ENCODE measurements around the gene SELPLG.
"Not testable (repeated sequence)": the region's sequence is repeated elsewhere in the genome, so short reads cannot be mapped to it uniquely, and the experiment has no call there.

The SELPLG gene, protein sequence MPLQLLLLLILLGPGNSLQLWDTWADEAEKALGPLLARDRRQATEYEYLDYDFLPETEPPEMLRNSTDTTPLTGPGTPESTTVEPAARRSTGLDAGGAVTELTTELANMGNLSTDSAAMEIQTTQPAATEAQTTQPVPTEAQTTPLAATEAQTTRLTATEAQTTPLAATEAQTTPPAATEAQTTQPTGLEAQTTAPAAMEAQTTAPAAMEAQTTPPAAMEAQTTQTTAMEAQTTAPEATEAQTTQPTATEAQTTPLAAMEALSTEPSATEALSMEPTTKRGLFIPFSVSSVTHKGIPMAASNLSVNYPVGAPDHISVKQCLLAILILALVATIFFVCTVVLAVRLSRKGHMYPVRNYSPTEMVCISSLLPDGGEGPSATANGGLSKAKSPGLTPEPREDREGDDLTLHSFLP

DNA sequence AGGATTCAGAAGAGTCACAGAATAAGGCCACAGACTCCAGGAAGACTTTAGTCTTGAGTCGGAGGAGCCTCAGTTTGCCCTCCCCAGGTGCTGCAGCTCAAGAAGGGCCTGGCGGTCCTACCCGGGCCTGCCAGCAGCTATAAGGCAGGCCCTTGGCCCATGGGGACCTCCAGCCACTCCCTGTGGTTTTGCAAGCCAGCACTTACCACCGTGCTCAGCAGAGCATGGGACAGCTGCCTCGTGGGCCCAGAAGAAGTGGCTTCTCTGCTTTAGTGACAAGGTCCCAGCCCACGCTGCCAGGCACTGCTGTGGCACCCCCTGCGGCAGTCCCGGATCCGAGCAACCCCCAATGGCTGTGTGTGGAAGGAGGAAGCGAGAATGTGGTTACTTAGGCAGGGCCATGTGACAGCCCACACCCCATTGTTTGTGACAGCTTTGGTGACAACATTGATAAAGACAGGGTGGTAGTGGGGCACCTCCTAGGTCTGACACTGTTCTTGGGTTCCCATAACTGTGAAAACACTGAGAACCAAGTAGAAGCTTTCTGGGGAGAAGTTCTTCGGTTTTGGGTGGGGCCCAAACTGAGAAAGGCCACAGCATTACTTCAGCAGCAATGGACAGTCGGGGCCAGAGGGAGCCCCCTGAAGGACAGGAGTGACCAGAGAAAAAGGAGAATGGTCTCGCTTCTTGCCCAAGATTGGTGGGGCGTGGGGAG is at the start of gene SELPLG:
SELPLG (minus strand) TSS at position 361 of the 715 bp plus-strand sequence. CDS start 9,587 bp downstream, outside the sequence.
- DNase-seq (ENCODE audit: low read depth in 2 of 2) = peak; percentile 72 to 79

DNA sequence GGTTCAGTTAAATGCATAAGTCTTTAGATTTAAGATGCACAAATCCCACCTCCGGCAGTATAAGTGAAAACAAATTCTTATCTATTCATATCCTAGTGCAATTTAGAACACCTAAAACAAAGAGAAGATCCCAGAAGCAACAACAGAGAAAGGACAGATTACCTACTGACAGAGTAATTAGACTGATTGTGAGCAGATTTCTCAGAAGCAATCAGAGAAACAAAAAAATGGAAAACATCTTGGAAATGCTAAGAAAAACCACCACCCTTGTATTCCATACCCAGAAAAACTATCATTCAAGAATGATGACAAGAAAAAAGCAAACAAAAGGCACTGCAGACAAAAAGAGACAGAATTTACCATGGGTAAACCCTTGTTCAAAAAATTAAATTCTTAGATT is 47.6 kb upstream of the SELPLG start:
- DNase-seq (ENCODE audit: low read depth in 2 of 2) = no peak

DNA sequence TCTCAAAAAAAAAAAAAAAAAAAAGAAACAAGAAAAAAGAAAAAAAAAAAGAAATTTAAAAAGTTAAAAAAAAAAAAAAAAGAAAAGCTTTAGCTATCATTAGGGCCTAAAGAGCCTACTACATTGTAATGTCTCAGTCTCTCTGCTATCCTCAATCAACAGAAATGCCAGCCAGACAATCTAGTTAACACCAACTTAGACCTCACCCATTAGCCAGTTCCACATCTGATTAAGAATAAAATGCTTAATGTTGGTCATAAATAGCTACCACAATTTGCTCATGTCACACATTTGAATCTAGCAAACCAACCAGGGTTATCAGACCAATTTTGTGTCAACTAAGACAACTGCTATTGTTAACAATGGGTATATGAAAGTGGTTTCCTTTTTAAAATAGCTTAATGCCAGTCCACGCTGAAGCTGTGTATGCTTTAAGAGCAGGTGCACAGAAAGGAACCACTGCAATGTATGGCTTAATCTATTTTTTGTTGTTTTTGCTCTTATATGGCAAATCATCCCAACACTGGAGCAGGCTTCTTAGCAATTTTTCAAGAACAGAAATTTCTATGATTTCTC is 45.5 kb upstream of the SELPLG start:
- no peak for DNase-seq (ENCODE audit: low read depth in 2 of 2)

DNA sequence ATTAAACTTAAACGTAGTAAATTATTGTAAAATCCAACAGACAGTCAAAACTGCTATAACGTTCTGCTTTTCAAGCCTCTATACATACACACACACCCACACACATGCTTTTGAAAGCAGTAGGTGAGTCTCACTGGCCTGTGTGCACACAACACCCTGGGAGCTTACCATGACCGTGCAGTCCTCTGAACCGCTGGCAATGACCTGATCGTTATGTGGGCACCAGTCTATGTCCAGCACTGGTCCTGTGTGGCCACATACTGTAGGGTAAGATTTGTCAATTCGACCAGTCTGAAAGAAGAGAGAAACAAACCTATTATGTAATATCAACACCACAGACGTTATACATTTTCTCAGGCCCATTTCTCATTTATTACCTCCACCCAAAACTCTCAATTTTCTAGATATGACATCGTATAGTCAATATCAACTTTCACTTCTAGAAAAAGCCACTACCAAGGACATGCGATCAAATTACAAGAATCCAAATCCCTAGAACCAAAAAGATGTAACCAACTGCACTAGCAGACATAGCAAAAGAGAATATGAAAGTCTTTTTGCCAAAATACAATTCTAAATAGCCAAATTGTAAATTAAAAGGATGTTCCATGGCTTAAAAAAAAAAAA is 44.5 kb upstream of the SELPLG start:
- no peak for DNase-seq (ENCODE audit: low read depth in 2 of 2)

DNA sequence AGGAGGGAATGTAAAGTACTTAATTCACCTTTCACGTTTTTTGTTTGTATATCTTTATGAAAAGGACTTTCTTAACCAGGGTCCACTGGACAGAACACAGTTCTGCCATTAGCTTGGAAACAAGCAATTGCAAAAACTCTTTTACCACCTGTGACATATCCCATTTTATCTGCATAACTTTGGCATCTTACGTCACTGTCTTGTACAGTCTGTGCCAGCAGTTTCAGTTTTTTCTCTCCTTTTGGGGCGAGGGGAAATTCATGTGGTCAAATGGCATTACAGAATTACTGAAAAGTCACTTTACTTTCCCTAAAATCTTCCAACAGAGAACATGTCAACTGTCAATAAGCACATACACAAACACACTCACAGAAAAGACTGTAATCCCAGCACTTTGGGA is 43.7 kb upstream of the SELPLG start:
- no peak for DNase-seq (ENCODE audit: low read depth in 2 of 2)

DNA sequence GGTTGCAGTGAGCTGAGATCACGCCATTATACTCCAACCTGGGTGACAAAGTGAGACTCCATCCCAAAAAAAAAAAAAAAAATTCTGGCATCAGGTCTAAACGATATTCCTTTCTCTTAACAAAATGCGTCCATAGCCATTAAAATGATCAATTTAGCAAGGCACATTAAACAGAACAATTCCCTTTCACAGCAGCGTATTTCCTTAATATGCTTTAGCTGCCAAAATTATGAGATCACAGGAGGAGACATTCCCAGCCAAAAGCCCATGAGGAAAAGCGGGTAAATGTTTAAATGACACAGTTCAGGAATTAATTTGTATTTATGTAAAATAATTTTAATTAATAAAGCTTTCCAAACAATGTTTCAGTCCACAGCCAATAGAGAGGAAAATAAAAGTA is 43.0 kb upstream of the SELPLG start:
- DNase-seq (ENCODE audit: low read depth in 2 of 2) = no peak

DNA sequence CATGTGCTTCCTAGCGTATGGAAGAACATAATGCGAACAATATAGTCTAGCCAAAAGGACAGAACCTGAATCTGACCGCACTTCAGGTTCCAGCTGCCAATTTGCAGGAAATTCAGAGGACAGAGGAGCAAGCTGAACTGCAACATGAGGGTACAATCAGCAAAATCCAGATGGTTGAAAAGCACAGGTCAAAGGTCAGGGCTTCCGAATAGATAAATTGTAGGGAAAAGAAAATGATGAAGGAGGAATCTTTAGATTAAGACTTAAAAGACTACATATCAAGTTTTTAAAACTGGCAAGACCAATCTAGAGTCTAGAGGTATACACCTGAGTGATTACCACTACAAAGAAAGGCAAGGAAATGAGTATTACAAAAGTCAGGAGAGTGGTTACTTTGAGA is 42.1 kb upstream of the SELPLG start:
- DNase-seq (ENCODE audit: low read depth in 2 of 2) = no peak

DNA sequence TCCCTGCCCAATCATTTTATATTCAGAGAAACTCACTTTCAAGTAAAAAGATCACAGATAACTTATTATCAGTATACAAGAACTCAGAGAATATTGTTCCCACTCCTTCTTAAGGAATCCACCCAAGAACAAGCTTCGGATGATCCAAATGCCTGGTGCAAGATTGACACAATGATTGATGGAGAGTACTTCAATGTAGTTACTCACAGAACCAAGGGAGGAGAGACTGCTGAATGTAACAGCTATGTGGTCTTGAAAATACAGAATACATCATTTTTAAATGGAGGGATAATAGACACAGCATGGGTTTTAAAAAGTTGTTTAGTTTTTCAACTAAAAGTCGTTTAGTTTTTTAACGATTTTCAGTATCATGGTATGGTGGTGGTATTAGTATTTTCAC is 38.4 kb upstream of the SELPLG start:
- DNase-seq (ENCODE audit: low read depth in 2 of 2) = no peak

DNA sequence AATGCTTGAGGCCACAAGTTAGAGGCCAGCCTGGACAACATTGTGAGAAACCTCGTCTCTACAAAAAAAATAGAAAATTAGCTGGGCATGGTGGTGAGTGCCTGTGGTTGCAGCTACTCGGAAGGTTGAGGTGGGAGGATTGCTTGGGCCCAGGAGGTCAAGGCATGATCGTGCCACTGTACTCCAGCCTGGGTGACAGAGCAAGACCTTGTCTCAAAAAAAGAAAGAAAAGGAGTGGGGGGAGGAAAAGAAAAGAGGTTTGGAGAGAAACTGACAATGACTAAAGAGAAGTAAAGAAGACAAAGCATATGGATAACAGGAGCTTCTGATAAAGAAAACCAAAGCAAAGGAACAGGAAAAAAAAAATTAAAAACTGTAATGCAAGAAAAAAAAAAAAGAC is 37.4 kb upstream of the SELPLG start:
- DNase-seq (ENCODE audit: low read depth in 2 of 2) = no peak

DNA sequence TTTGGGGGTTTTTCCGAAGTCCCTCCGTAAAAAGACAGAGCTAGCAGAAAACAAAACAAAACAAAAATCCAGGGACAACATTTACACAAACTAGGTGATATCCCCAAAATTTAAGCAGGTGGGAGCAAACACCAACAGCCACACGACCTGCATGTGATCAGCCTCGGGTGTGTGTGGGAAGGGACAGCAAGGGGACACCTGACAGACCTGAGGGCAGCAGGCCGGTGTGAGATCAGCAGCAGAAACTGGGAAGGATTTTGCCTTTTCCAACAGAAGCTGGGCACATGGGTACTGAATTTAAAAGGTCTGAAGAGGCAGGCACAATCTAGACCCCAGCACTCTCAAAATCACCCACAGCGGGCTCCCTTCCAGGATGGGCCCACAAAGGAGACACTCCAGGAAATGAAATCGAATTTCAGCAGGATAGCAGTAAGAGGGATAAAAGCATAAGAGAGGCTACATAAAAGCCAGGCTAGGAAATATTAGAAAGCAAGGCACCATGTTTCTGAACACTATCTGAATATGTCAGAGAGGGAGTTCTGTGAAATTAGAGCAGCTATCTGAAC is 36.5 kb upstream of the SELPLG start:
- DNase-seq (ENCODE audit: low read depth in 2 of 2) = no peak

DNA sequence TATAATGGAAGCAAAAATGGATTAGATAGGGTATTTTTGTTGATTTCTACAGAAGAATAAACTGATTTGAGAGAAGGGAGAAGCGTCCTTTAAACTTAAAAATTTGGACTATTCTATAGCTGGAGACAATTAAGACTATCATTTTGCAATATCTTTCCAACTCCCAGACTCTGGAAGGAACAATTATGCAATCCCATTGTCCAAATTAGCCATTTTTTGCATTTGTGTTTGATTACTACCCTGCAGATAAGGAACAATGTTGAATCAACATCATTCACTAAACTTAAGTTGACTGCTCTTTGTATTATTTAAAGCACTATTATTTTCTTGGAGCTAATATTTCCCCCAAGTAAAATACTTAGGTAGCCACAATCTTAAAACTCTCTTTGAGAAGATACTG is 34.8 kb upstream of the SELPLG start:
- no peak for DNase-seq (ENCODE audit: low read depth in 2 of 2)

DNA sequence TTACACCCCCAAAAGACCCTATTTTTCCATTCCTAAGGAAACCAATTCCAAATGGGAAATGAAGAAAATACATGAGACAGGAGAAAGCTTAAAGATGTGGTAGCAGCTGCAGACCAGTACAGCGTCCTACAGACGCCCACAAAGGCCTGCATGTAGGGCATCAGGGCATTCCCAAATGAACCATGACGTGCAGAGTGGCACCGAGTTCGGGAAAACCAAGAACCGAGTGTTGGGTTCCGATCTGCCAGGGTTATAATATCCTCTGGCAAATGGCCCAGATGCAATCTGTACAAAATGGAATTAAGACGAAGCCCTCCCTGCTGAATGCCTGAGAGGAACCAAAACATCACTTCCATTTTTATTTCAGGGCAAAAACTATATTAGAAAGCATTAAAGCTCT is 34.4 kb upstream of the SELPLG start:
- no peak for DNase-seq (ENCODE audit: low read depth in 2 of 2)

DNA sequence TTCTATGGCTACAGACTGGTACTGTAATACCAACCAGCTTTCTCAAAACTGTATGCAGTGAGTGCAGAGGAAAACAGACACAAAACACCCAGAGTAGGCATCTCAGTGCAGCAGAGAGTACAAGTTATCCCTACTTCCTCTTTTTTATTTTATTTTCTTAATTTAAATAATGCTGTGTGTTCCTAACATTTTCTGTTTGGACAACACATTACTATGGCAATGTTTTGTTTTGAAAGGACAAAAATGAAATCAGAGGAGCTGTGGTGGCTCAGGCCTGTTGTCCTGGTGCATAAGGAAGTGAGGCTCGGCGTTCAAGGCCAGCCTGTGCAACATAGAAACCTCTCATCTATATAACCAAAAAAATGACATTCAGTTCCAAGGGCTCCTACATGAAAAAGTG is 33.7 kb upstream of the SELPLG start:
- no peak for DNase-seq (ENCODE audit: low read depth in 2 of 2)

DNA sequence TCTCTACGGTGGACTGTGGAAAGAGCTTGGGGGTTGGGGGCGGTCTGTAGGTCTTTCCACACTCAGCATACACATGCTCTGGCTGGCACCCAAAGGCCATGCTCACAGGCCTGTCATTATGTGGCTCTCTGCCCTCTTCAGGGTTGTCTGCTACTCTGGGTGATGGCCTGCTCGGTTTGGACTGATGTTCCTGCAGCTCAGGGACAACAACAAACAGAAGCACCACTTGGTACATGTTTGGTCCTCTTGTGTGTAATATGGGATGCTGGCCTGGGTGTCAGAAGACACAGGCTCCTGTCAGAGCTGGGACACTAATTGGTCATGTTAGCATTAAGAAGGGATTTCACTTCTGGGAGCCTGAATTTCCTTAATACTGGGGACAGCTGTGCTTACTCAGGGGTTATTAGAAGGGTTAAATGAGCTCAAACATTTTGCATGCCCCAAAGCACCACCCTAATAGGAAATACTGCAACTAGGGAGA is 32.7 kb upstream of the SELPLG start:
- DNase-seq (ENCODE audit: low read depth in 2 of 2) = no peak

DNA sequence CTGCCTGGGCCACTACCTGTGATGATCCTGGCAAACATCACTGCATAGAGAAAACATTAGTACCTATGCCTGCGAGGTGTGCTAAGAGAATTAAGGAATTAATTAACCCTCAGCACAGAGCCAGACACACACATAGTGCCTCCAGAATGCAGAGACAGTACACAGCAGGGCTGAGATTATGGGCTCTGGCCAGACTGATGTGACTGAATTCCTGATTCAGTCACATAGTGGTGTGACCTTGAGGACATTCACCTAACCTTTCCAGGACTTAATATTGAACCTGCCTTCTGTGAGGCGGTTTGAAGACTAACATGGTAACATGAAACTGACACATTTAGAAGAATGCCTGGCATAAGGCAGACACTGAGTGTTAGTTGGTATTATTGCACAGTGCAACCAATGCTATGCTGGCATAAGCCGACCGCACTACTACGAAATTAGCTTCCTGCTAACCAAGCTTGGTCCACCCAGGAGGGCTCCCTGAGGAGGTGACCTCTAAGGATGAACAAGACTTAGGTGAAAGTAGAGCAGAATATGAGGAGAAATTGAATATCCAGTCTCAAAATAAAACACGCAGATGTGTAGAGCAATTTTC is 32.0 kb upstream of the SELPLG start:
- no peak for DNase-seq (ENCODE audit: low read depth in 2 of 2)

DNA sequence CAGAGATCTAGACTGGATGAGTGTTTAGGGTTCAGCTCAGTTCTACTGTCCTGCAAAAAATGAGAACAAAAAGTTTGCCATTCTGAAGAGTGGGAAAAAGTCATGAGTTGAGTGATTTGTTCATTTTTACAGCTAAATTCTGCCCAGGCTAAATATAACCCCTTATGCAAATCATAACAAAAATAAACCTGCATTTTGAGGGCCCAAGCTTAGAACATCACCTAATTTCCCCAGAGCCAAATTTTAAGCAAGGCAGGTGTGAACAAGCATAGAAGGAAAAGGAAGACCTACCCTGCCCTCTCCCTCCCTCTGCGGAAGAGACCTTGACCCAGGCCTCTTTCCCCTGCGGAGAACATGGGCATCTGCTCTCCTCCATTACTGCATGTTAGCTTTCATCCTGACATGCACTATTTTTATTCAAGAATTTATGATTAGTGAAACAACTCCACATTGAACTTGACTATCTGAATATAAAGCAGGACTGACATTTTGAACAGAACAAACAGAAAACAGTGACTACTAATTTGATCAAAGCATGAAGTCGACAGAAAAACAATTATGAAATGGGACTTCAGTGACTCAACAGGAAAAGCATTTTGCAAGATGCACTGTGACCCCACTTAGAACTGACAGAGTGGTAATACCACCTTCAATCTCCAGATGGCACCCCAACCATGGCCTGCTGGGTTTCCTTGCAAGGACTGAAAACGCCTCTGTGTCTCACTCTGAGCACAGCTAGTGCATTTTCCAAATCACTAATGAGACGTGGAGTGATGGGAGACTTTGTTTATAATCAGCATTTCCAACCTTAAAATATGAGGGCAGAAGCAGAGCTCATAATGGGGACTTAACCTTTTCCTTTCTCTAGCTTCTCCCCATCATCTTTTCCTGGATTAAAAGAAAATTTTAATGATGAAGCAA is 30.9 kb upstream of the SELPLG start:
- DNase-seq (ENCODE audit: low read depth in 2 of 2) = peak; percentile 75

DNA sequence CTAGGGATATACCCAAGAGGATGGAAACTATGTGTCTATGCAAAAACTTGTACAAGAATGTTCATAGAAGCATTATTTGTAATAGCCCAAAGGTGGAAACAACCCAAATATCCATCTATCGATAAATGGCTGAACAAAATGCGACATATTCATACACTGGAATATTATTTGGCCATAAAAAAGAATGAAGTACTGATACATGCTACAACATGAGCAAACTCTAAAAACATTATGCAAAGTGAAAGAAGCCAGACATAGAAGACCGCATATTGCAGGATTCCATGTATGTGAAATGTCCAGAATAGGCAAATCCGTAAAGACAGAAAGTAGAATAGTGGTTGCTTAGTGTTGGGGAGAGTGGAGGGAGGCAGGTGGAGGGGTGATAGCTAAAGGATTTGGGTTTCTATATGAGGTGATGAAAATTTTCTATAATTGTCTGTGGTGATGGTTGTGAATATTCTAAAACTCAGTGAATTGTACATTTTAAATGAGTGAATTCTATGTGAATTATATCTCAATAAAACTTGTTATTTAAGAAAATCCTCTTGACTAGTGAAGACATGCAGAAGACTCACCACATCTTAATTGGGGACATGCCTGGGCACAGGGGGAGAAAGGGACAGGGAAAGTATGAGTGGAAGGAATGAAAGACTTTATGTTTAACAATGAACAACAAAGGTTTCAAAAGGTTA is 29.8 kb upstream of the SELPLG start:
- no peak for DNase-seq (ENCODE audit: low read depth in 2 of 2)

DNA sequence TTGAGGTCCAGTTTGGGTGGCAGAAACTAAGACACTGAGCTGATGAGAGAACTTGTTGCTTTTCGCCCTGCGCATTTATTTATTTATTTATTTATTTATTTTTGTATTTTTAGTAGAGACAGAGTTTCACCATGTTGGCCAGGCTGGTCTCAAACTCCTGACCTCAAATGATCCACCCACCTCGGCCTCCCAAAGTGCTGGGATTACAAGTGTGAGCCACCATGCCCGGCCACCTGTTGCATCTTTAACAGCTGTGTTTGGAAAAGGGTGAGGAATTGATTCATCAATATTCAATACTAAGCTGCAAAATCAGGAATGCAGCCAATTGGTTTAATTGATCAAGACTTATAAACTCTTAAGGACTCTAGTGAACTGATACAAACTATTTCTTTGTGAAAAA is 24.4 kb upstream of the SELPLG start:
- DNase-seq (ENCODE audit: low read depth in 2 of 2) = not testable (repeated sequence)

DNA sequence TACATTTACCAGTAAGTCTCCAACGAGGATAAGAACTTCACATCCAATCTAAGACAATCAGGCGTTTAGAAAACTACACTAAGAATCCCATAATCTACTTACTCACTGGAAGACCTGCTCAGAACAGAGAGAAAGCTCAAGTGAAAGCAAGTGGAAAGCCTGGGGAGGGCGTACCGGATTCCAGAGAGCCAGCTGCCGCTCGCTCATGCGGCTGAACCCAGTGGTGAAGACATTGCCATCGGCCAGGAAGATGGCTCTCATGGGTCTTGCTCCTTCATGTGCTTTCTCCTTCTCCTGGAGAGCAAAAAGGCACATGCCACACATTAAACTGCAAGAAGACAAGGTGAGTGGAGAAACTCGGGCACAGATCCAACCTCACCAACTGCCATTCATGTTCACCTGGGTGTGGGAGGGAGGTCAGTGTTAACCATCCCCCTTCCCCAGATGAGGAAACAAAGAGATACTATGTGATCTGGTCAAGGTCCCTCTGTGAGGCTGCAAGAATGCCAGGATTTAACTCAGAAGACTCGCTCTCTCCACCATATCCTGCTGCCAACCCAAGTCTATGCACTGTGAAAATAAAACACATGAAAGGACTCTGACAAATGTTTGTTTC is 23.5 kb upstream of the SELPLG start:
- no peak for DNase-seq (ENCODE audit: low read depth in 2 of 2)

All from activated CD8-positive, alpha-beta memory T cell treated with anti-CD3 and anti-CD28 coated beads for 4 hours (primary cell).